Measurements from ENCODE around the gene CHD5.
"Not testable (repeated sequence)": the region's sequence is repeated elsewhere in the genome, so short reads cannot be mapped to it uniquely, and the experiment has no call there.

The CHD5 gene

DNA sequence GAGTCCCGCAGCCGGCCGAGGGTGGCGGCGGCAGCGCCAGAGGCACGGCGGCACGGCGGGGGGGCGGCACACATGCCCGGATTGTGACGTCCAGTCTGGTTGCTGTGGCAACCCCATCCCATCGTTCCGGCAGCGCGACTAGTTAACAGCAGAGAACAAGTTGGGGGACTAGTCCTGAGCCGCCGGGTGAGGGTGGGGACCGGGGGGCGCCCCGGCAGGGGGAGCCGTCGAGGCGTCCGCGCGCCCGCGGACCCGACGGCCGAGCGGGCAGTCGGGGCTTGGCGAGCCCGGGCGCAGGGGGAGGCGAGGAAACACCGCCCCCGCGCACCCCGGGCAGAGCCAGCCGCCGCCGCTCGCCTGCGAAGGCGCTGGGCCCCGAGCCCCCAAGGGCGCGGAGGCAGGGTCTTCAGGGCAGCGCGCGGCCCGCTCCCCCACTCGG is at the start of gene CHD5:
Gene CHD5 (minus strand): TSS at position 54 of the 439 bp plus-strand sequence. CDS start 298 bp downstream, outside the sequence.
- DNase-seq = peak; percentile 78

- no peak for DNase-seq
Measured at GRCh38 chr1:6225651-6226050, 45.5 kb upstream of the CHD5 start.

DNA sequence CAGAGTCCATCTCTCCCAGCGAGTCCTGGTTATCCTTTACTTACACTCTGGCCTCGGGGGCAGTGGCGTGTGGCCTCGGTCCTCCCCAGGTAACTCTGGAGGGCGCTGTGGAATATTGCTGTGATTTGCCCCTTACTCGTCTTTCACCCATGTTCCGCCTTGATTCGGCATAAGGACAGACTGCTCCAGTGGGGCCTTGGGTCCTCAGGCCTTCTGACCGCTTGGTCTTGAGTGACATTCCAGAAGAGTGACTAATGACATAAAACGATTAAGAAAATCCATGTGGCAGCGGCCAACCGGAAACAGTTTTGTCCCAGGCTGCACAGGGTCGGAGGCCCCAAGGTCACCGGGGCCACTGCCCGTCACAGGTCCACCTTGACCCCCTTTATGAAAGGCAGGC is 44.6 kb upstream of the CHD5 start:
- DNase-seq = no peak

- DNase-seq = no peak
Measured at GRCh38 chr1:6223617-6224016, 43.5 kb upstream of the CHD5 start.

DNA sequence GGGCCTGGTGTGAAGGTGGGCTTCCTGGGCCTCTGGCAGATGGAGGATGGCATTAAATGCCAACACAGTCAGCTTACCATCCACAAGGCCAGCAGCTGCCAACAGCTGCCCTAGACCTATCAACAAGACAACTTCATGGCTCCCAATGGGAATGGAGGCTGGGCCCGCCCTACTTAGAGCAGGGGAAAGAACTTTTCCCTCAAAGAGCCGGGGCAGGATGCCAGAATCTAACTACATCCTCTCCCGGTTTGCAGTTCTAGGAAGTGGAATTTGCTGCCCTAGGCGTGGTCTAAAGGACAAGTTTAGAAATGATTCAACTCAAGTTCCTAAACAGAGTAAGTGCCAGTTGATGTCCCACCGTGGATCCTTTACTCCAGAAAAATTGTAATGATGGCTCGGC is 42.5 kb upstream of the CHD5 start:
- no peak for DNase-seq

DNA sequence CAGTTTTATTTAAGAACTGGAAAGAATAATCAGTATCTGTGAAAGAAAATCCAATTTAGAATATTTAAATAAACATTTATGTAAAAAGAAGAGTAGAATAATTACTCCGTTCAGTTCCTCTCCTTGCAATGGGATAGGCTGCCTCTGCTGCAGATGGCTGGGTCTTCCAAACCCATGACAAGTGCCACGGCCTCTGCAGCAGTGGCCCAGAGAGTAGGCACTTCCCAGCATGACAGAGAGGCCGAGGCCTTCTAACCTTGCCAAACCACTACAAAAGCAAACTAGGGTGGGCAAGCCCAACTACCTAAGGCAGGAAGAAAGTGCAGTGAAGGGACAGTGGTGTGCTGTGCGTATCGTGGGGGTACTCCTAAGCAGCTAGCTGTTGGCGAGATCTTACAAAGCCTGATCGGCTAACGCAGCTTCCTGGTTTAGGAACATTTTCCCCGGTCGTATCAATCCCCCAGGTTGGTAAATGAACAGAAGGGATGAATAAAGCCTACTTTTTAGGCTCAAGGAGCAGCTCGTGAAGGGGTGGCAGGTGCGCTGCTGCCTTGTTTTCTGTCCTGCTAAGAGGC is 41.2 kb upstream of the CHD5 start:
- no peak for DNase-seq

GRCh38 chr1:6220236-6220635 is 40.1 kb upstream of the CHD5 start:
- DNase-seq = no peak

DNA sequence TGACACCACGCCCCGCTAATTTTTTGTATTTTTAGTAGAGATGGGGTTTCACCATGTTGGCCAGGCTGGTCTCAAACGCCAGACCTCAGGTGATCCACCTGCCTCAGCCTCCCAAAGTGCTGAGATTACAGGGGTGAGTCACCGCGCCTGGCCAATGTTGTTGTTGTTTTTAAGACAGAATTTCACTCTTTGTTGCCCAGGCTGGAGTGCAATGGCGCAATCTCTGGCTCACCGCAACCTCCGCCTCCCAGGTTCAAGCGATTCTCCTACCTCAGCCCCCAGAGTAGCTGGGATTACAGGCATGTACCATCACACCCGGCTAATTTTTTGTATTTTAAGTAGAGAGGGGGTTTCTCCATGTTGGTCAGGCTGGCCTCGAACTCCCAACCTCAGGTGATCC is 39.5 kb upstream of the CHD5 start:
- DNase-seq = not testable (repeated sequence)

- DNase-seq = no peak
Measured at GRCh38 chr1:6218375-6219164, 38.4 kb upstream of the CHD5 start.

GRCh38 chr1:6212193-6212959 is 32.3 kb upstream of the CHD5 start:
- no peak for DNase-seq

DNA sequence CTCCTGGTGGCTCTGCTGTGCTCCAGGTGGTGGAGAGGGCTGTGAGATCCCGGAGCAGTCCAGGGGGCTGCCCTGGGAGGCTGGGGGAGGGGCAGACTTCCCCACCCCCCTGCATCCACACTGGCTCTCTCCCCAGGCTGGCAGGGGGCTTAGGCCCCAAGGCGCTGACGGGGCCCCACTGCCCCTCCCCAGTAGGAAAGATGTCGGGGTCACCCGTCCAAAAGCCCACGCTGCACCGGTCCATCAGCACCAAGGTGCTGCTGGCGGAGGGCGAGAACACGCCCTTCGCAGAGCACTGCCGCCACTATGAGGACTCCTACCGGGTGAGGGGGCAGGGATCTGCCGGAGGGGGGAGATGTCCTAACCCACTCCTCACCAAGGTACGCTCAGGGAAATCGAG is 31.6 kb upstream of the CHD5 start:
- no peak for DNase-seq

- DNase-seq = no peak
Measured at GRCh38 chr1:6210591-6211355, 30.7 kb upstream of the CHD5 start.

DNA sequence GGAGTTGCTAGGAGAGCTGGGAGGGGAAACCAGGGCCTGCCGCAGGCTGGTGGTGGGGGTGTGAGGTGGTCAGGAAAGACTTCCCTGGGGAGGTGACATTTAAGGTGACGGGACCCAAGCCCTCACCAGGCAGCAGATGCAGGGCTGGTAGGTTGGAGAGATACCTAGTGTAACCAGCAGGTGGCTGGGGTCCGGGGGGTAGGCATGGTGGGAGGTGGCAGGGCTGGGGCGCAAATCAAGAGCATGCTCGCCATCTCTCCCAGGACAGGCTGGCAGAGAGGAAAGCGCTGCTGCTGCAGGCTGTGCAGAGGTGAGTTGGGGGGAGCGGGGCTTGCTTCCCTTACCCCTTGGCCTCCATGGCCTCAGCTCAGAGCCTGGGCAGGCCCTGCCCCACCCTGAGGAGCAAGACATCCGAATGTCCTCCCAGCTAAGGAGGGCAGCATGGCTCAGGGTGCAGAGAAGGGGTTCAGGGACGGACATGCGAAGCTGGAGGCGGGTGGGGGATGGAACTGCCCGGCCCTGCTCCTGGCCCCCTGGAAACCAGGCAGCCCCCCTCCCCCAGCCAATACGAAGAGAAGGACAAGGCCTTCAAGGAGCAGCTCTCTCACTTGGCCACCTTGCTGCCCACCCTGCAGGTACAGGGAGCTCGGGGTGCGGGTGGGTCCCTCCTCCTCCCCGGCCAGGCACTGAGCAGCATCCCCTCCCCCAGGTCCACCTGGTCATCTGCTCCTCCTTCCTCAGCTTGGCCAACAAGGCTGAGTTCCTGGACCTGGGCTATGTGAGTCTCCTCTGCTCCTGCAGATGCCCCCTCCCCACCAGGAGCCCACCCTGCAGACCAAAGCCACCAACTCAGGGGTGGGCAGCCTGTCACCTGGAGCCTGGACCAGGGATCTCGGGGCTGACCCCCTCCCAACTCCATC is 29.8 kb upstream of the CHD5 start:
- DNase-seq = peak; percentile 85

- peak; percentile 92 for DNase-seq
Measured at GRCh38 chr1:6208723-6209660, 28.9 kb upstream of the CHD5 start.

- no peak for DNase-seq
Measured at GRCh38 chr1:6207921-6208320, 27.8 kb upstream of the CHD5 start.

DNA sequence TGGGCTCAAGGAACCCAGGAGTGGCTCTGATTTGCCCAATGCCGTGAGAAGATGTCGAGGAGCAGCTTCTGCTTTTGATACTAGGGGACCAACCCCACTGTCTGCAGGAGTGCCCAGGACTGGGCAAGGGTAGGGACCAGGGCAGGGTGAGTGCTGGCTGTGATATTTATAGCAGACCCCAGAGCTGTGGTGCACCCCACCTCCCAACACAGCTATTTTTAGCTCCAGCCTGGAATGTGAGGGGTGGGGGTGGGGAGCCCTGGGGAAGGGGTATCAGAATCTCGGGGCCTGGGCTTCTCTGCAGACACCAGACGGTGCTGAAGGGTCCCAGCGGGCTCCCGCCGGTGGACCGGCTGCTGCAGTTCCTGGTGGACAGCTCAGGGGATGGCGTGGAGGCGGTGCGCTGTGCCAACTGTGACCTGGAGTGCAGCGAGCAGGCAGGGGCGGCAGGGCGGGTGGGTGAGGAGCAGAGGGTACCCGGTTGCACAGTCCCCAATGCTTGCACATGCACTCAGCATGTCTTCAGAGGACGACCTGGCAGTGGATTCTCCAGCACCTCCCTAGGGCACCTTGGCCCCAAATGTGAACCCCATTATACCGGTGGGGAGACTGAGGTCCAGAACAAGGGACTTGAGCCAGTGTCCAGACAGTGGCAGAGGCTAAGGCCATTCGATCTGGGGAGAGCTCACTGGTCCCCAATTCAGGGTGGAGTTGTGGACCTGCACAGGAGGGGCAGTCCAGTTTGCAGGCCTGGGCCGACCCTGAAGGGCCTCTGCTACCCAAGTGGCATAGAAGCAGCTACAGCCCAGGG is 27.2 kb upstream of the CHD5 start:
- DNase-seq = no peak

DNA sequence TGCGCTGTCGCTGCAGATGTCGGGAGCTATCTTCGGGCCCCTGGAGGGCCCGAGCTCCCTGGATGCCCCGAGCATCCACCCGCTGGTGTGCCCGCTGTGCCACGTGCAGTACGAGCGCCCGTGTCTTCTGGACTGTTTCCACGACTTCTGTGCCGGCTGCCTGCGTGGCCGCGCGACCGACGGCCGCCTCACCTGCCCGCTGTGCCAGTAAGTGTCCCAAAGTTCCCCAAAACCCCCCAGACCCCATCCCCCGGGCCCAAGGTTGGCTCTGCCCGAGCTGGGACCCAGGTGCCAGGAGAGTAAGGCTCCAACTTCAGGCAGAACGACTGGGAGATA is 26.4 kb upstream of the CHD5 start:
- no peak for DNase-seq

DNA sequence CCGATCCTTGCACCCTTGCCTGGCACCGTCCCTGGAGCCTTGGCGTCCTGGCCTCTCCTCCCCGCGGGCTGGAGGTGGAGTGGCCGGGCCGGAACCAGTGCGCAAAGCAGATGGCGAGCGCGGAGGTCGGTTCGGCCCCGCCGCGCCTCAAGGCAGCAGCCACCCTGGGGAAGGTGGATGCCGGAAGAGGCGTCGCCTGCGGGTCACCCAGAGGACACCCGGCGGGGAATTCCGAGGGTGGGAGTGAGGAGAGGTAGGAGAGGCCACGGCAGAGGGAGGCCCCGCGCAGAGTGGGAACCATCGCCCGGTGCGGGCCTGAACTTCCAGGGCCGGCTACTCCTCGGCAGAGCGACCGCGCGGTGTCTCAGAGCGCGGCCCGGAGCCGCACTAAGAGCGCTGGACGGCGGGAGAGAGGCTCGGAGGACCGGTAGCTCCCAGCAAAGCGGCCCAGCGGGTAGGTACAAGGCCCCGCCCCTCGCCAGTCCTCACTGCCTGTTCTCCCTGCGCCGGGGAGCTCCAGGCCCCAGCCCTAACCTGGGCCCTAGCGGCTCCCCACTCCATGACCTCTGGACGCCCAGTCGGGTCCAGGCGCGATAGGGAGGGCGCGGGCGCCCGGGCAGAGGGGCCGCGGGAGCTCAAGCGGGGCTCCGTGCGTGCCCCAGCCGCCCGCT is 25.9 kb upstream of the CHD5 start, which contains the start of gene RNF207:
Gene RNF207 (plus strand): TSS at position 271 of the 671 bp plus-strand sequence. CDS start 417 bp downstream, outside the sequence.
- DNase-seq = no peak

GRCh38 chr1:6202256-6202655 is 22.1 kb upstream of the CHD5 start:
- DNase-seq = no peak

All from NCI-H1092 treated with DMSO at 0.1 percent for 48 hours (cell line).